H1 (cell line): Measurements from ENCODE around the gene IDI2. TPM values are rescaled to one million over a fixed set of nuclear protein-coding genes. Genes with fewer than 3 reads are reported as not detected.

Experiments
- CTCF ChIA-PET: fragments of 300-600 bp; sonication (Branson Sonifier 250); formaldehyde crosslinking; loops from one replicate; lab custom pipeline; 2021; ENCODE audit not compliant: partially characterized antibody; lab: Charles Lee
- POLR2A ChIA-PET: fragments of 300-600 bp; sonication (Branson Sonifier 250); formaldehyde crosslinking; loops from one replicate; lab custom pipeline; 2021; ENCODE audit warnings: inconsistent platforms; ENCODE audit not compliant: partially characterized antibody; lab: Charles Lee
- DNase-seq, 2 experiments: peaks; one replicate each; pipeline versions ENCODE4 v3.0.0 to v3.0.0-alpha.2; 2010 to 2022; ENCODE audit warnings: low spot score in 2 of 2, low read depth in 1 of 2, mixed read lengths in 1 of 2
- FAIRE-seq: peaks from 2 replicates; lab custom pipeline; 2011; peaks lifted over from hg19 to GRCh38; lab: Jason Lieb, UNC
- H2AFZ ChIP-seq: 2 replicates; pipeline ENCODE4 v1.8.1; 2012; ENCODE audit warnings: low read length, inconsistent platforms
- H2AK5ac ChIP-seq: 2 replicates; pipeline ENCODE4 v1.6.1; 2013; ENCODE audit warnings: low read depth, low read length
- H2BK120ac ChIP-seq: replicated peaks from 2 replicates; pipeline ENCODE3; 2013; ENCODE audit warnings: low read depth, low read length, inconsistent platforms
- H2BK12ac ChIP-seq: 2 replicates; pipeline ENCODE4 v1.6.1; 2013; ENCODE audit warnings: low read depth, low read length
- H2BK15ac ChIP-seq: 2 replicates; pipeline ENCODE4 v1.6.1; 2013; ENCODE audit warnings: low read length
- H2BK20ac ChIP-seq: 2 replicates; pipeline ENCODE4 v1.6.1; 2013; ENCODE audit warnings: low read length
- H2BK5ac ChIP-seq: 2 replicates; pipeline ENCODE4 v1.6.1; 2013; ENCODE audit warnings: low read depth, low read length
- H3K14ac ChIP-seq: 2 replicates; pipeline ENCODE4 v1.6.1; 2013; ENCODE audit warnings: inconsistent platforms; ENCODE audit not compliant: insufficient read length
- H3K18ac ChIP-seq: 2 replicates; pipeline ENCODE4 v1.6.1; 2013; ENCODE audit warnings: low read length; ENCODE audit errors: extremely low read depth
- H3K23ac ChIP-seq: 2 replicates; pipeline ENCODE4 v1.6.1; 2013; ENCODE audit warnings: inconsistent platforms; ENCODE audit not compliant: insufficient read length
- H3K23me2 ChIP-seq: 2 replicates; pipeline ENCODE4 v1.6.1; 2013; ENCODE audit warnings: low read depth, low read length
- H3K27ac ChIP-seq: 2 replicates; pipeline ENCODE4 v1.6.1; 2011; ENCODE audit warnings: low read depth, low read length, inconsistent platforms
- H3K27me3 ChIP-seq, 4 experiments: replicated peaks in 1 of 4; 1 replicate in 1 of 4; 2 replicates in 3 of 4; pipeline versions ENCODE4 v1.6.1 to v1.8.1; 2011 to 2013; ENCODE audit warnings: low read length in 3 of 4, mild to moderate bottlenecking in 3 of 4, inconsistent platforms in 2 of 4, mixed read lengths in 2 of 4, moderate library complexity in 1 of 4; ENCODE audit not compliant: control insufficient read depth in 3 of 4, insufficient read depth in 3 of 4; ENCODE audit errors: extremely low read depth in 1 of 4
- H3K36me3 ChIP-seq, 4 experiments: 2 replicates each; pipeline versions ENCODE4 v1.6.1 to v1.8.1; 2011 to 2013; ENCODE audit warnings: mild to moderate bottlenecking in 4 of 4, low read length in 3 of 4, moderate library complexity in 2 of 4, control low read depth in 1 of 4, inconsistent platforms in 1 of 4; ENCODE audit not compliant: insufficient read depth in 4 of 4, control insufficient read depth in 2 of 4
- H3K4ac ChIP-seq: replicated peaks from 2 replicates; pipeline ENCODE3; 2013; ENCODE audit warnings: low read length, low read depth, mixed read lengths, inconsistent platforms; ENCODE audit not compliant: insufficient read length
- H3K4me1 ChIP-seq, 4 experiments: replicated peaks in 1 of 4; 1 replicate in 1 of 4; 2 replicates in 3 of 4; pipeline versions ENCODE4 v1.6.1 to v1.8.1; 2011 to 2013; ENCODE audit warnings: low read length in 3 of 4, inconsistent platforms in 2 of 4, mixed read lengths in 1 of 4; ENCODE audit not compliant: insufficient read depth in 4 of 4, control insufficient read depth in 3 of 4
- H3K4me2 ChIP-seq, 2 experiments: 2 replicates each; pipeline versions ENCODE4 v1.6.1 to v1.8.1; 2011 to 2013; ENCODE audit warnings: low read depth in 2 of 2, low read length in 2 of 2, control low read depth in 1 of 2, inconsistent platforms in 1 of 2, mild to moderate bottlenecking in 1 of 2; ENCODE audit not compliant: insufficient read depth in 1 of 2
- H3K4me3 ChIP-seq, 4 experiments: fragments of 200-600, 300-600 bp in 1 of 4; sonication (generic), shearing (Covaris generic), sonication (Bioruptor Twin) in 1 of 4; 2 replicates each; pipeline versions ENCODE4 v1.5.1 to v1.8.1; 2011 to 2016; ENCODE audit warnings: low read length in 4 of 4, low read depth in 3 of 4, control low read depth in 2 of 4, inconsistent platforms in 2 of 4, mild to moderate bottlenecking in 2 of 4, mixed read lengths in 1 of 4, moderate library complexity in 1 of 4; ENCODE audit not compliant: insufficient read depth in 2 of 4; ENCODE audit errors: extremely low read depth in 1 of 4
- H3K56ac ChIP-seq: replicated peaks from 2 replicates; pipeline ENCODE3; 2013; ENCODE audit warnings: low read depth, mild to moderate bottlenecking, mixed read lengths, low read length, inconsistent platforms; ENCODE audit not compliant: insufficient read length
- H3K79me1 ChIP-seq: 2 replicates; pipeline ENCODE4 v1.6.1; 2013; ENCODE audit warnings: low read depth, low read length, control low read depth
- H3K79me2 ChIP-seq, 2 experiments: 2 replicates each; pipeline versions ENCODE4 v1.6.1 to v1.8.1; 2012 to 2013; ENCODE audit warnings: low read length in 2 of 2, mild to moderate bottlenecking in 2 of 2, inconsistent platforms in 1 of 2; ENCODE audit not compliant: insufficient read depth in 2 of 2, control insufficient read depth in 1 of 2
- H3K9ac ChIP-seq, 4 experiments: replicated peaks in 1 of 4; 1 replicate in 1 of 4; 2 replicates in 3 of 4; pipeline versions ENCODE4 v1.6.1 to v1.8.1; 2011 to 2013; ENCODE audit warnings: low read depth in 3 of 4, low read length in 3 of 4, control low read depth in 2 of 4, mild to moderate bottlenecking in 2 of 4, moderate library complexity in 2 of 4, inconsistent platforms in 1 of 4; ENCODE audit errors: extremely low read depth in 1 of 4
- H3K9me3 ChIP-seq, 2 experiments: 2 replicates each; pipeline versions ENCODE4 v1.6.1 to v1.8.1; 2012 to 2013; ENCODE audit warnings: mild to moderate bottlenecking in 2 of 2, moderate library complexity in 2 of 2, control low read depth in 1 of 2, inconsistent platforms in 1 of 2, low read depth in 1 of 2, low read length in 1 of 2, mixed read lengths in 1 of 2; ENCODE audit not compliant: insufficient read depth in 2 of 2
- H4K20me1 ChIP-seq, 2 experiments: replicated peaks in 1 of 2; 2 replicates each; pipeline versions ENCODE3 to v1.8.1; 2011 to 2013; ENCODE audit warnings: inconsistent platforms in 2 of 2, low read length in 2 of 2, mild to moderate bottlenecking in 1 of 2; ENCODE audit not compliant: insufficient read depth in 2 of 2, control insufficient read depth in 1 of 2
- H4K5ac ChIP-seq: 2 replicates; pipeline ENCODE4 v1.6.1; 2013; ENCODE audit warnings: low read length, low read depth, mixed read lengths, inconsistent platforms; ENCODE audit not compliant: insufficient read length
- H4K8ac ChIP-seq: 2 replicates; pipeline ENCODE4 v1.8.0; 2013; ENCODE audit warnings: mild to moderate bottlenecking, moderate library complexity, low read length, inconsistent platforms; ENCODE audit not compliant: insufficient read depth; ENCODE audit errors: extremely low read depth
- H4K91ac ChIP-seq: replicated peaks from 2 replicates; pipeline ENCODE3; 2013; ENCODE audit warnings: low read length, mixed read lengths, inconsistent platforms; ENCODE audit not compliant: insufficient read length
- ATF2 ChIP-seq: IDR thresholded peaks from 2 replicates; pipeline ENCODE4 v1.6.1; 2012; ENCODE audit warnings: low read length, inconsistent platforms
- CEBPB ChIP-seq: IDR thresholded peaks from 2 replicates; pipeline ENCODE4 v1.6.1; 2012; ENCODE audit warnings: low read depth, low read length
- CHD2 ChIP-seq: IDR thresholded peaks from 2 replicates; pipeline ENCODE4 v1.6.1; 2012; ENCODE audit warnings: low read length, improper control_type of control experiment
- CTBP2 ChIP-seq: IDR thresholded peaks from 2 replicates; pipeline ENCODE4 v1.7.0; 2011; ENCODE audit warnings: borderline replicate concordance, mild to moderate bottlenecking, moderate library complexity, mixed read lengths, low read length; ENCODE audit not compliant: insufficient read depth, insufficient read length
- E2F6 ChIP-seq: IDR thresholded peaks from 2 replicates; pipeline ENCODE4 v1.6.1; 2012; ENCODE audit warnings: inconsistent platforms
- EZH2 ChIP-seq: fragments of 200-600 bp; sonication (generic); IDR thresholded peaks from 2 replicates; pipeline ENCODE4 v1.7.1; 2012; ENCODE audit warnings: low read depth, mild to moderate bottlenecking, moderate library complexity, low read length, inconsistent platforms; ENCODE audit not compliant: severe bottlenecking
- POU5F1 ChIP-seq: IDR thresholded peaks from 2 replicates; pipeline ENCODE4 v1.6.1; 2011; ENCODE audit warnings: low read depth, mild to moderate bottlenecking, low read length, moderate library complexity
- RFX5 ChIP-seq: IDR thresholded peaks from 2 replicates; pipeline ENCODE4 v1.6.1; 2011; ENCODE audit warnings: low read depth, low read length, improper control_type of control experiment, borderline replicate concordance
- TAF1 ChIP-seq: IDR thresholded peaks from 2 replicates; pipeline ENCODE4 v1.6.1; 2011; ENCODE audit warnings: mild to moderate bottlenecking, low read depth, low read length
- WGBS, 2 experiments: shearing (Covaris generic) in 1 of 2; methylation state at CpG; one replicate each; pipeline versions ENCODE4 v1.1.6 to v1.1.7; 2013 to 2015; ENCODE audit warnings: low lambda C conversion rate in 2 of 2, mixed read lengths in 2 of 2, inconsistent platforms in 1 of 2, low coverage in 1 of 2, missing lambda C conversion rate in 1 of 2; ENCODE audit not compliant: insufficient replicate concordance in 2 of 2, insufficient coverage in 1 of 2, insufficient read length in 1 of 2; ENCODE audit errors: extremely low coverage in 1 of 2, missing lambda C conversion rate in 1 of 2; 5-methylcytosine and 5-hydroxymethylcytosine counted together
- polyA plus RNA-seq, 7 experiments: library from polyadenylated mRNA; depleted of rRNA in 3 of 7; stranded (reverse) in 5 of 7; unstranded in 2 of 7; fragments of >200 nt in 5 of 7; fragments of 200-250 nt in 2 of 7; gene quantifications; 1 replicate in 5 of 7; 2 replicates in 1 of 7; 4 replicates in 1 of 7; pipeline versions ENCODE4 v1.2.1 to v1.2.3, GENCODE V29; 2011 to 2013; ENCODE audit warnings: missing spikeins in 2 of 7, mixed read lengths in 2 of 7
- total RNA-seq: library from RNA; stranded (reverse); fragmentation: NEBNext Ultra II Directional; extraction: Animal tissue kit (Norgen Biotek cat#: 25700); gene quantifications from 2 replicates; pipeline ENCODE4 v1.2.1, GENCODE V29; 2021

IDI2 gene
- total and polyA plus RNA-seq, 2 of the 8 experiments (the other 6 are each of a cell fraction or from before 2014, with no cell fraction given), result not detected

GRCh38 chr10:1068380-1069361 lies 43.0 kb upstream of the IDI2 start:
- Histone ChIP-seq H3K4ac (no peak overlapping the region), H3K9me3 (no peaks in the 10 kb centered on the region), H3K4me3 (no peak overlapping the region), H3K18ac (no peak overlapping the region), H3K14ac (no peak overlapping the region), H3K23me2 (no peaks in the 10 kb centered on the region), H3K79me1 (no peaks in the 10 kb centered on the region; the same call in 1 of the 2 replicates), H3K4me2 (no peak overlapping the region), H3K56ac (no peak overlapping the region), H3K23ac (no peak overlapping the region), H2AK5ac (no peak overlapping the region), H3K79me2 (no peaks in the 10 kb centered on the region), H3K36me3 (peaks cover 0 to 14% (median 2%) of the 10 kb centered on the region in 4 experiments; a peak in 5 of 8 replicates), H4K5ac (no peak overlapping the region), H3K4me1 (peaks cover 0 to 3% (median 0%) of the 10 kb centered on the region in 4 experiments; a peak in 1 of 7 replicates), H2BK15ac (no peak overlapping the region), H4K91ac (no peak overlapping the region), H3K27me3 (no peaks in the 10 kb centered on the region), H2BK12ac (no peak overlapping the region), H2AFZ (no peak overlapping the region), H2BK5ac (no peak overlapping the region), H4K20me1 (peaks cover 0 to 1% of the 10 kb centered on the region in 2 experiments), H2BK120ac (no peak overlapping the region), H3K9ac (no peak overlapping the region), H2BK20ac (no peak overlapping the region), H4K8ac (no peak overlapping the region), H3K27ac (no peak overlapping the region)
- FAIRE-seq, result no peak
- ChIA-PET CTCF (interaction anchor here (0.6 kb wide), 1 partner anchor 255 kb away, joined by 5 read pairs; no protein-coding TSS in a partner anchor), POLR2A (no interaction called here)
- WGBS, 2 experiments, result 91% methylated on average over 10 of the region's 10 CpGs; no CpG with 5 or more reads in 1 of the 2 experiments
- DNase-seq, result no peak
- no peak for TF ChIP-seq CTBP2
- TF ChIP-seq CHD2, result no peak
- no peak for TF ChIP-seq E2F6
- TF ChIP-seq ATF2, result no peak
- TF ChIP-seq CEBPB, result no peak
- no peak for TF ChIP-seq RFX5
- TF ChIP-seq EZH2, result no peak
- no peak for TF ChIP-seq TAF1
- no peak for TF ChIP-seq POU5F1
